Ovary (tissue), 3 donors: ENCODE results near the gene CCNB1IP1.

Experiments used
- CTCF ChIP-seq, 3 donors: fragments of 450-650 bp in 2 of 3; fragments of 200-600 bp in 1 of 3; IDR thresholded peaks; one replicate each; pipeline versions ENCODE4 v1.5.1 to v1.8.0; 2016 to 2022; ENCODE audit warnings: antibody characterized with exemption in 3 of 3, mild to moderate bottlenecking in 1 of 3
- POLR2A ChIP-seq: fragments of 450-650 bp; IDR thresholded peaks from one replicate; pipeline ENCODE4 v1.6.1; 2017; ENCODE audit warnings: antibody characterized with exemption, mild to moderate bottlenecking, moderate library complexity
- donor health status: DM: no; HTN: no; CAD: no.

GRCh38 chr14:20345366-20345765 lies 12.3 kb upstream of the CCNB1IP1 start:
- TF ChIP-seq CTCF (IDR thresholded peaks at IDR 0.05) (no peak), POLR2A (no peak)
